Measurements from ENCODE around the gene TFG. TPM values are rescaled to one million over a fixed set of nuclear protein-coding genes. Genes with fewer than 3 reads are reported as not detected.

Gene TFG
- total RNA-seq, 1 donor from 2014 or later: 64.8 TPM

DNA sequence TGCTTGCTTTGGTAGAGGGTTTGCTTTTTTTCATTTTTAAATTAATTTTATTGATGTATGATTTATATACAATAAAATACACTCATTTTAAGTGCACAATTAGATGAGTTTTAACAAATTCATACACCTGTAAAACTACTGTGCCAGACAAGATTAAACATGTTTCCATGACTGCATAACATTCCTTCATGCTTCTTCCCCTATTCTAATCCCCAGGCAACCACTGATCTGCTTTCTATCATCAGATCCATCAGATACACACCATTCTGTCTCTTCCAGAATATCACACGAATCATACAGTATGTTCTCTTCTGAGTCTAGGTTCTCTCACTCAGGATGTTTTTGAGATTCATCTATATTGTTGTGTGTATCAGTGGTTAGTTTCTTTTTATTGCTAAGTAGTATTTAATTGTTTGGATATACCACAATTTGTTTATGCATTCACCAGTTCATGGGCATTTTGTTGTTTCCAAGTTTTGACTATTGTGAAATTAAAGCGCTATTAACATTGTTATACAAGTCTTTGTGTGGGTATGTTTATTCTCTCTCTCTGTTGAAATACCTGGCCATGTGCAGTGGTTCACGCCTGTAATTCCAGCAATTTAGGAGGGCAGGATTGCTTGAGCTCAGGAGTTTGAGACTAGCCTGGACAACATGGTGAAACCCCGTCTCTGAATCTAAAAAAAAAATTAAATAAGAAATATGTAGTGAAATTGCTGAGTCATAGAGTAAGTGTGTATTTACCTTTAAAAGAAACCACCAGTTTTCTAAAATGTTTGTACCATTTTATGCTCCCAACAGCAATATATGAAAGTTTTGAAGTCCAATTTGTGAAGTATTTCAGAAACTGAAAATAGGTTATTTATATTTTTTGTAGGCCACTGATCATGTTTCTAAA is 7.0 kb upstream of the TFG start:
- H3K36me3 ChIP-seq (ENCODE audit: control insufficient read depth, insufficient read depth, low read length): no peaks in the 10 kb centered on the region
- DNase-seq (ENCODE audit: low read depth) (peak; percentile 87), FAIRE-seq (no peak)
- H3K27me3 ChIP-seq (ENCODE audit: control insufficient read depth, insufficient read depth, low read length): no peaks in the 10 kb centered on the region
- H3K4me3 ChIP-seq (ENCODE audit: low read depth, low read length): no peak overlapping the region
- TF ChIP-seq CTCF (IDR thresholded peaks at IDR 0.05; ENCODE audit: insufficient read depth, low read length, severe bottlenecking): no peak

DNA sequence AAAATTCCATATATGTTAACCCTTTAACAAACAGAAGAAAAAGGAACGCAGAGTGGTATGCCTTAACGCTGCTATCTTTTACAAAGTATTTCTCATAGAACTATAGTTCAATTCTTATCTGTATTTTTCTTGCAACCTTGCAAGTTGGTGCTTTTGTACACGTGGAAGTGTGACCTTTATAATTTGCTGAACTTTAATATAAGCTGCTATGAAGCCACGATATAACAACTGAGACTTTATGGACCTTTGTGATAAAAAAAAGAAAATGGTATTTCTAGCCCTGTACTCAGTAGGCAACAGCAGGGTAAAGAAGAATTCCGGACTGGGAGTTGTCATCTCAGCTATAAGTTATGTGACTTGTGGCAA is 6.3 kb upstream of the TFG start:
- H3K36me3 ChIP-seq (ENCODE audit: control insufficient read depth, insufficient read depth, low read length): no peaks in the 10 kb centered on the region
- no peak for TF ChIP-seq CTCF (IDR thresholded peaks at IDR 0.05; ENCODE audit: insufficient read depth, low read length, severe bottlenecking)
- no peak for FAIRE-seq
- no peak overlapping the region for H3K4me3 ChIP-seq (ENCODE audit: low read depth, low read length)
- no peak for DNase-seq (ENCODE audit: low read depth)
- H3K27me3 ChIP-seq (ENCODE audit: control insufficient read depth, insufficient read depth, low read length): no peaks in the 10 kb centered on the region

DNA sequence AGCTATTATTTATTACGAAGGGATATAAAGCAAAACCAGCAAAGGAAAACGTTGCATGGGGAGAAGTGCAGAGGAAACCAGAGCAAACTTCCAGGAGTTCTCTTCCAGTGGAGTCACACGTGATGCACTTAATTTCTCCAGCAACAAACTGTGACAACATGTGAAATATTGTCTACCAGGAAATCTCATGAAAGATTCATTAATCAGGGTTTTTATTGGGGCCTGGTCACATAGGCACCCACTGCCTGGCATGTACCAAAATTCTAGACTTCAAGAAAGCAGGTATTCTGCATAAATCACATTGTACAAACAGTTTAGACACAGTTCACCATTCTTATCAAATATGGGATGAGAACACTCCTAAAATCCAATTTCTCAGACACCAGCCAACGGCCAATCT is 5.4 kb upstream of the TFG start:
- DNase-seq (ENCODE audit: low read depth) (no peak), FAIRE-seq (no peak)
- Histone ChIP-seq H3K36me3 (ENCODE audit: control insufficient read depth, insufficient read depth, low read length) (no peaks in the 10 kb centered on the region), H3K27me3 (ENCODE audit: control insufficient read depth, insufficient read depth, low read length) (no peaks in the 10 kb centered on the region), H3K4me3 (ENCODE audit: low read depth, low read length) (no peak overlapping the region)
- TF ChIP-seq CTCF (IDR thresholded peaks at IDR 0.05; ENCODE audit: insufficient read depth, low read length, severe bottlenecking): no peak

GRCh38 chr3:100706365-100706764 is 2.9 kb upstream of the TFG start:
- FAIRE-seq (no peak), DNase-seq (ENCODE audit: low read depth) (no peak)
- no peak for TF ChIP-seq CTCF (IDR thresholded peaks at IDR 0.05; ENCODE audit: insufficient read depth, low read length, severe bottlenecking)

GRCh38 chr3:100708644-100708988 is 678 bp upstream of the TFG start:
- TF ChIP-seq CTCF (IDR thresholded peaks at IDR 0.05; ENCODE audit: insufficient read depth, low read length, severe bottlenecking): no peak
- H3K27me3 ChIP-seq (ENCODE audit: control insufficient read depth, insufficient read depth, low read length): no peaks in the 10 kb centered on the region
- H3K4me3 ChIP-seq (ENCODE audit: low read depth, low read length): peak overlapping the region; percentile 41
- DNase-seq (ENCODE audit: low read depth) (peak; percentile 74), FAIRE-seq (no peak)
- peaks cover 3% of the 10 kb centered on the region for H3K36me3 ChIP-seq (ENCODE audit: control insufficient read depth, insufficient read depth, low read length)

More at GRCh38 chr3:100706365-100706764, 2.9 kb upstream of the TFG start:
- Histone ChIP-seq H3K36me3 (ENCODE audit: control insufficient read depth, insufficient read depth, low read length) (peaks cover 3% of the 10 kb centered on the region), H3K4me3 (ENCODE audit: low read depth, low read length) (no peak overlapping the region), H3K27me3 (ENCODE audit: control insufficient read depth, insufficient read depth, low read length) (no peaks in the 10 kb centered on the region)

GRCh38 chr3:100709842-100710260 is 557 bp downstream of the TFG start:
- peak; percentile 1 for TF ChIP-seq CTCF (IDR thresholded peaks at IDR 0.05; ENCODE audit: insufficient read depth, low read length, severe bottlenecking)
- H3K4me3 ChIP-seq (ENCODE audit: low read depth, low read length): peak overlapping the region; percentile 80
- no peak for FAIRE-seq
- peak; percentile 31 for DNase-seq (ENCODE audit: low read depth)
- no peaks in the 10 kb centered on the region for H3K27me3 ChIP-seq (ENCODE audit: control insufficient read depth, insufficient read depth, low read length)
- peaks cover 3% of the 10 kb centered on the region for H3K36me3 ChIP-seq (ENCODE audit: control insufficient read depth, insufficient read depth, low read length)
